ENCODE data around the gene CHI3L1.
A peak's percentile ranks its signal among the peaks of the same experiment; 100 is the strongest.

CHI3L1 gene

GRCh38 chr1:203181586-203182386, 4.7 kb downstream of the CHI3L1 start:
- DNase-seq (ENCODE audit: low spot score) (no peak), FAIRE-seq (no peak)

- FAIRE-seq (no peak), DNase-seq (ENCODE audit: low spot score) (no peak)
These were observed 5.7 kb downstream of the CHI3L1 start for GRCh38 chr1:203180611-203181330.

- DNase-seq (ENCODE audit: low spot score): no peak
- no peak for FAIRE-seq
These were observed 6.9 kb downstream of the CHI3L1 start for GRCh38 chr1:203179667-203180005.

- FAIRE-seq: no peak
These were observed 7.5 kb downstream of the CHI3L1 start for GRCh38 chr1:203178821-203179666.

GRCh38 chr1:203178083-203178482, 8.4 kb downstream of the CHI3L1 start:
- FAIRE-seq: peak; percentile 64

More at GRCh38 chr1:203178821-203179666, 7.5 kb downstream of the CHI3L1 start:
- no peak for DNase-seq (ENCODE audit: low spot score)

GRCh38 chr1:203177470-203178039, 8.9 kb downstream of the CHI3L1 start:
- peak; percentile 87 for FAIRE-seq

More at GRCh38 chr1:203178083-203178482, 8.4 kb downstream of the CHI3L1 start:
- DNase-seq (ENCODE audit: low spot score): peak; percentile 68

GRCh38 chr1:203177036-203177405, 9.5 kb downstream of the CHI3L1 start:
- FAIRE-seq: no peak
- DNase-seq (ENCODE audit: low spot score): no peak

More at GRCh38 chr1:203177470-203178039, 8.9 kb downstream of the CHI3L1 start:
- DNase-seq (ENCODE audit: low spot score): peak; percentile 92

GRCh38 chr1:203176273-203177035, 10.1 kb downstream of the CHI3L1 start:
- DNase-seq (ENCODE audit: low spot score) (no peak), FAIRE-seq (no peak)

GRCh38 chr1:203175827-203176241, 10.7 kb downstream of the CHI3L1 start:
- peak; percentile 5 for FAIRE-seq

GRCh38 chr1:203175237-203175826, 11.2 kb downstream of the CHI3L1 start, which contains the start of gene MYBPH:
Gene MYBPH, minus strand, starts transcription at chr1:203175826. Its CDS starts 71 bp downstream, at chr1:203175755.
- DNase-seq (ENCODE audit: low spot score) (no peak), FAIRE-seq (no peak)

More at GRCh38 chr1:203175827-203176241, 10.7 kb downstream of the CHI3L1 start:
- DNase-seq (ENCODE audit: low spot score): peak; percentile 30

GRCh38 chr1:203174324-203174985, 12.0 kb downstream of the CHI3L1 start:
- no peak for DNase-seq (ENCODE audit: low spot score)
- no peak for FAIRE-seq

GRCh38 chr1:203173566-203173965, 12.9 kb downstream of the CHI3L1 start:
- FAIRE-seq: no peak

GRCh38 chr1:203173011-203173555, 13.4 kb downstream of the CHI3L1 start:
- FAIRE-seq (no peak), DNase-seq (ENCODE audit: low spot score) (no peak)

More at GRCh38 chr1:203173566-203173965, 12.9 kb downstream of the CHI3L1 start:
- no peak for DNase-seq (ENCODE audit: low spot score)

GRCh38 chr1:203172184-203173010, 14.1 kb downstream of the CHI3L1 start:
- FAIRE-seq (no peak), DNase-seq (ENCODE audit: low spot score) (peak; percentile 42)

- no peak for FAIRE-seq
- no peak for DNase-seq (ENCODE audit: low spot score)
These were observed 14.9 kb downstream of the CHI3L1 start for GRCh38 chr1:203171341-203172183.

- peak; percentile 41 for DNase-seq (ENCODE audit: low spot score)
- no peak for FAIRE-seq
These were observed 15.7 kb downstream of the CHI3L1 start for GRCh38 chr1:203170625-203171330.
